Left lobe of liver (tissue), 2 donors: ENCODE measurements around the gene ZNF283. TPM values are rescaled to one million over a fixed set of nuclear protein-coding genes. Genes with fewer than 3 reads are reported as not detected.
"Not testable (repeated sequence)": the region's sequence is repeated elsewhere in the genome, so short reads cannot be mapped to it uniquely, and the experiment has no call there.

ENCODE experiments used
- ATAC-seq: fragments of 200-7000 bp; cut with Tn5 transposase; one replicate; pipeline ENCODE4 v1.9.1; 2020; ENCODE audit warnings: mild to moderate bottlenecking, moderate library complexity
- DNase-seq: peaks from one replicate; pipeline ENCODE4 v3.0.0-alpha.2; 2020; ENCODE audit warnings: low spot score
- total RNA-seq: library from RNA; stranded (reverse); gene quantifications from one replicate; pipeline ENCODE4 v1.2.1, GENCODE V29; 2021
- donor health status: DM: no; HTN: no; CAD: no; lungs with moderate emphysema.
- donor health status: DM: no; HTN: yes; CAD: no.

ZNF283 gene
- total RNA-seq, 1 donor from 2014 or later = 2.6 TPM

DNA sequence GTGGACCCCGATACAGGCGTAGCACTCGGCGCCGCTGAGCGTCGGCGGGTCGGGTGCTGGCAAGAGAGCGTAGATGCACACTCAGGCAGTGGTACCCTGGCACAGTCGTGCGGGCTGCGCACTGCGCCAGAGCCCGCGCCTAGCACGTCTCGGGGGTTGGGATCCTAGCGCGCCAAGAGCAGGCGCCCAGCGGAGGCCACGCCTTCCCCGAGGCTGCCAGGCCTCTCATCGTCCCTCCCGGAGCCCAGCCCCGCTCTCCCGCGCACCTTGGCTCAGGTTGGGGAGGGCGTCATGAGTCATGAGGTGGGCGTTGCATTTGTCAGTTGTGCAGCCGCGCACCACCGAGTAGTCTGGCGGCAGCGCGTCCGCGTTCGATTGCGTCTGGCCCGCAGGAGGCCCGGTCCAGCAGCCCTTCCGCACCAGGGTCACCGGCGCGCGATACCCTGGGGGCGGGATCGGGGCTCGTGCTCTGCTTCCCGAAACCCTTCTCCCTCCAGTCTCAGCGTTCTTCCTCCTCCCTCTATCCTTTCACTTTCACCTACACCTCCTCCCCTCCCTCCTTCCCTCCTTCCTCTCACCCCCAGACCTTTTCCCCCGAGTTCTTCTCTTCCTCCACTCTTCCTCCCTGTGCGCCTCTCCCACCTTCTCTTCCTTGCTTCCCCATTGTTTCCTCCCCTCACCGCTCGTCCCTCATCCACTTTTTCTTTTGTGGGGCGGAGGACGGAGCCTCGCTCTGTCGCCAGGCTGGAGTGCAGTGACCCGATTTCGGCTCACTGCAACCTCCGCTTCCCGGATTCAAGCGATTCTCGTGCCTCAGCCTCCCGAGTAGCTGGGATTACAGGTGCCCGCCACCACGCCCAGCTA lies 28.3 kb upstream of the ZNF283 start:
- ATAC-seq = peak; percentile 36
- DNase-seq = no peak

DNA sequence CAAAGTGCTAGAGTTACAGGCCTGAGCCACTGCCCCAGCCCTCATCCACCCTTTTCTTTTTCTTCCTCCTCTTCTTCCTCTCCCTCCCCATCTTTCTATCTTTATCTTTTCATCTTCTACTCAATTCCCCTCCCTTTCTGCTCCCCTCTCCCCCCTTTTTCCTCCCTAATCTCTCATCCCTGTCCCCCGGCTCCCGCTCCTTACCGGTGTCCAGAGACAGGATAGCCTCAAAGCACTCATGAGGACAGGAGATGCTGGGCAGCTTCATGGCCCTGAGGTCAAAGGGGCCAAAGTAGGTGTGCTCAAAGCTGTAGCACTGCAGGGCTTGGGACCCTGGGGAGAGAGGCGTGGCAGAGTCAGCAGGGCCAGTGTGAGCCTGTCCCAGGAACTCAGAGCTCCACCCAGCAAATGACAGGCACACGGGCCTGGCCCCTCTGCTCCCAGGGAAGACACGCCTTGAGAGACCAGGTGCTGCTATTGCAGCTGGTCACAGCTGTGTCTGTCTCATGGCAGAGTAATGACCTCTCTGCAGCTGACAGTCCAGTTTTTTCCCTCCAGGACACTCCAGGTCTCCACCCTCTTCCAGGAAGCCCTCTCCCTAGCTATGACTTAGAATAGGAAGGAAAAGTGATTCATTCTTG lies 27.5 kb upstream of the ZNF283 start:
- ATAC-seq (no peak), DNase-seq (no peak)

- no peak for ATAC-seq
- DNase-seq = no peak
Observed at GRCh38 chr19:43802216-43802951, 24.7 kb upstream of the ZNF283 start, which contains the start of gene LYPD5. TSS of gene LYPD5 (minus strand) at chr19:43802447. CDS start at chr19:43802380, 67 bp downstream.

- no peak for DNase-seq
- no peak for ATAC-seq
Observed at GRCh38 chr19:43804432-43804831, 22.7 kb upstream of the ZNF283 start.

DNA sequence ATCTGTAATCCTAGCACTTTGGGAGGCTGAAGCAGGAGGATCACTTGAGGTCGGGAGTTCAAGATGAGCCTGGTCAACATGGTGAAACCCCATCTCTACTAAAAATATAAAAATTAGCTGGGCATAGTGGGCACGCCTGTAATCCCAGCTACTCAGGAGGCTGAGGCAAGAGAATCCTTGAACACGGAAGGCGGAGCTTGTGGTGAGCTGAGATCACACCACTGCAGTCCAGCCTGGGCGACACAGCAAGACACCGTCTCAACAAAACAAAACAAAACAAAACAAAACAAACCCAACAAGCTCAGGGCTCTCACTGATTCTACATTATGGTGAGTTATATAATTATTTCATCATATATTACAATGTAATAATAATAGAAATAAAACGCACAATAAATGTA lies 20.7 kb upstream of the ZNF283 start:
- not testable (repeated sequence) for DNase-seq, ATAC-seq

DNA sequence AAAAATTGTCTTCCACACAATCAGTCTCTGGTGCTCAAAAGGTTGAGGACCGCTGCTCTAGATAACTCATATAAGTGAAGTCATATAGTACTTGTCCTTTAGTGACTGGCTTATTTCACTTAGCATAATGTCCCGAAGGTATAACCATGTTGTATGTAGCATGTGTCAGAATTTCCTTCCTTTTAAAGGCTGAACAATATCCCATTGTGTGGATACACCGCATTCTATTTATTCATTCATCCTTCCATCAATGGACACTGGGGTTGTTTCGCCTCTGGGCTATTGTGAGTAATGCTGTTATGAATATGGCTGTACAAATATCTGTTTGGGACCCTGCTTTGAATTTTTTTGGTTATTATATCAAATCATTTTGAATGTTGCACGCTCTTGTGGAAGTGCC lies 20.3 kb upstream of the ZNF283 start:
- ATAC-seq (no peak), DNase-seq (no peak)

DNA sequence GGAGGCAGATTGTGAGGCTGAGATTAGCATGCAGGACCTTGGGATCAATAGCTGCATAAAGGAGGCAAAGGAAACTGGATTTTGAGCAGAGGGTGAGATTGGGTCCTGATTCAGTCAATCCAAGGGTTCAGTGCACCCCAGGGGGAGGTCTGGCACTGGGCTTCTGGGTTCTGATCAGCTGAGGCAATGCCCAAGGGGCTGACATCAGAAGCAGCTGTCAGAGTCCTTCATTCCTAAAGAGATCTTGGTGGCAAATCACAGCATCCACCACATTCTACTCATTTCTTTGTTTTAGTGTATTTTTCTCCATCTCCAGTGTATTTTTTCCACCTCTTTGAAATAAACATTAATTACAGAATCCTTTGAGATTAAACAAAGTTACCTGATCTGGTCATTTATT lies 19.5 kb upstream of the ZNF283 start:
- ATAC-seq = no peak

DNA sequence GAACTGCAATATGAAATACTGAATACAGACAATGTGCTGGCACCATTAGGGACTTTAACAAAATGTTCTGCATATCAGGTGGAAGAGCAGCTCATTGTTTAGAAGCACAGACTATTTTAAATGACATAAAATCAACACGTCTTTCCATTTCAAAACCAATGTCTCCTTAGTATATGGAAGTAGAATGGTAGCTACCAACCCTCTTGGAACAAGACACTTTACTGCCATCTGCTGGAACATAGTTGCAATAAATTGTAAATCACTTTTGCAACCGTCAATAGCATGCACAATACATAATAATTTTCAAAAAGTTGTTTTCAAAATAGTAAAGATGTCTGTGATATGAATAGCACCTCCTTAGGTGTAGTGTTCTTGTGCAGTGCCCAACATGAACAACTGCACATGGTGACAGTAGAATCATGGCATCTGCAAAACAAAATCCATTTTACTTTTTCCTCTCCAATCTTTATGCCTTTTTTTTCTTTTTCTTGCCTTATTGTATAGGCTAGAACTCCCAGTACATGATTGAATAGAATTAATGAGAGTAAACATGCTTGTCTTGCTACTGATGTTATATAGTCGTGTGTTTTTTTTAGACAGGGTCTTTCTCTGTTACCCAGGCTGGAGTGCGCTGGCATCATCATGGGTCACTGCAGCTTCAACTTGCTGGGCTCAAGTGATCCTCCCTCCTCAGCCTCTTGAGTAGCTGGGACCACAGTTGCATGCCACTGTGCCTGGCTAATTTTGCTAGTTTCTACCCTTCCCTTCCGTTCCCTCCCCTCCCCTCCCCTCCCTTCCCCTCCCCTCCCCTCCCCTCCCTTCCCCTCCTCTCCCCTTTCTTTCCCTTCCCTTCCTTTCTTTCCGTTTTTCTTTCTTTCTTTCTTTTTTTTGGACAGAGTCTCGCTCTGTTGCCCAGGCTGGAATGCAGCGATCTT lies 17.1 kb upstream of the ZNF283 start:
- ATAC-seq = peak; percentile 37

More for the DNA sequence above, 19.5 kb upstream of the ZNF283 start:
- no peak for DNase-seq

DNA sequence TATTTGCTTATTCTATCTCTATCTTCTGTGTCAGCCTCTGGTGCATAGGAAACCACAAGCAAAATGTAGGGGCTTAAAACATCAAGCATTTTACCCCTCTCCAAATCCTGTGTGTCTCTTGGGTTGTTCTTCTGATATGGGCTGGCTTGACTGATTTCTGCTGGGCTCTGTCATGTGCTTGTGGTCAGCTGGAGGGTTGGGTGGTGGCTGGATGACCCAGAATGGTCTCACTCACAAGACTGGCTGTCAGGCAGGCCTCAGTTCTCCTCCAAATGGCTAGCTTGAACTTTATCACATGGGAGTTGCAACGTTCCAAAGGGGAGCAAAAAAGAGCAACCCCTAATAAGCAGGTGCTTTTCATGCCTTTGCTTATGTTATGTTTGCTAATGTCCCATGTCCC lies 15.3 kb upstream of the ZNF283 start:
- ATAC-seq = no peak
- no peak for DNase-seq

More for the DNA sequence above, 17.1 kb upstream of the ZNF283 start:
- no peak for DNase-seq

- ATAC-seq = no peak
Observed at GRCh38 chr19:43812259-43812658, 14.9 kb upstream of the ZNF283 start.

GRCh38 chr19:43812688-43813087 lies 14.4 kb upstream of the ZNF283 start:
- no peak for ATAC-seq
- DNase-seq = no peak

More at GRCh38 chr19:43812259-43812658, 14.9 kb upstream of the ZNF283 start:
- no peak for DNase-seq

DNA sequence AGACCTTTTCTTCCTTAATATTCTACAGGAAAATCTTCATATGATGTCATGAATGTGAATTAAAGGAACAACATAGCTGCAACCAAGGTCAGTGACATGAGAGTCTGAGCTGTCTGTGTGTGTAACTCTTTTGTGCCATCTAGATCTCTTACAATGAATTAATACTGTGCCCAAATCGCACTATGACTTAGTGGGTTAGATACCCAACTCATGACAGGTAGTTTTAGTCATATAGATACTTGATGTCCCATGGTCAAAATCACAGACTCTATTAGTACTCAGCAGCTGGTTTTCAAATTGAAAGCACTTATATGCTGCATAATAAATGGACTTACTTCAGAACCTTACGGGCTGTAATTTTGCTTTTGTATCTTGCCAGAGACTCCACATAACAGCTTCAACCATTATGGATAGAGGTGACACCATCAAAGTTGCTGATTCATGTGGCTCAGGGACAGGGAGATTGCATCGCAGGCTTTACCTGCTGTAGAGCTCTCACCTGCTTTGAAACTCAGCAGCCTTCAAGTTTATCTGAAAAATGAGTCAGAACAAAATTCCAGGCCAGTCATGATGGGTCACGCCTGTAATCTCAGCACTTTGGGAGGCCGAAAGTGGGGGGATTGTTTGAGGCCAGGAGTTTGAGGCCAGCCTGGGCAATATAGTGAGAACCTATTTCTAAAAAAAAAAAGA lies 12.3 kb upstream of the ZNF283 start:
- DNase-seq (no peak), ATAC-seq (no peak)

GRCh38 chr19:43817454-43817853 lies 9.7 kb upstream of the ZNF283 start:
- not testable (repeated sequence) for ATAC-seq, DNase-seq

- no peak for ATAC-seq
- DNase-seq = no peak
Observed at GRCh38 chr19:43818500-43818899, 8.6 kb upstream of the ZNF283 start.

DNA sequence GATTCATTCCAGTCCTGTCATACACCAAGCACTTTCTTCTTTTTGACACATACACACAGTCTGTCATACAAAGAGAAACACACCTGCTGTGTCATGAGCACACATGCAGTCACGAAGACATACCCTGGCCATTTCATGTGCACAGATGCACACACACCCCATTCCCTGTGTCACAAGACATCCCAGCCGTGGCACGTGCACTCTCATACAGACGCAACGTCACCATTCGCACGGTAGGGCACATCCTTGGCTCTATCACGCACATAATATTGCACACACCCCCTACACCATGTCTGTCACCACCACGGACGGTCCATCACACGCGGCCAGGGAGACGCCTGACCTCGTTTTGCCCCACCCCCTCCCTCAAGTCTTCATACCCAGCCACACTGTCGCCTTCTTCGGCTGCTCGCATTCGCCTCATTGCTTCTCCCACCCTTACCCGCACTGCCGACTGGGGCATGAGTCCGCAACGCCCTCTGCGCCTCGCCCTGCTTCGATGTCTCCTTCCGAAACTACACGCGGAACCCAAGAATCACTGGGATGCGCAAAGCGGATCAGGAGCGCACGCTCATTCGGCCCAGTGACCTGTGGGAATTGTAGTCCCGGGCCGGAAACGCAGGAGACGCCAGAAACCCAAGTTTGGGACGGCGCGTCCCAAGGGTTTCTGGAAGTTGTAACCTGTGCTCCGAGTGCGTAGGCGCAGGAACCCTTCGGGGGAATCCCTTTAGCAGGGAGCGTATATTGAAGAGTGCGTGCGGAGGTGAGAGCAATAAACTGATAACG lies 6.8 kb upstream of the ZNF283 start:
- DNase-seq (no peak), ATAC-seq (no peak)

- no peak for DNase-seq
- ATAC-seq = no peak
Observed at GRCh38 chr19:43820884-43821215, 6.3 kb upstream of the ZNF283 start.

- not testable (repeated sequence) for ATAC-seq, DNase-seq
Observed at GRCh38 chr19:43823856-43824255, 3.3 kb upstream of the ZNF283 start.

DNA sequence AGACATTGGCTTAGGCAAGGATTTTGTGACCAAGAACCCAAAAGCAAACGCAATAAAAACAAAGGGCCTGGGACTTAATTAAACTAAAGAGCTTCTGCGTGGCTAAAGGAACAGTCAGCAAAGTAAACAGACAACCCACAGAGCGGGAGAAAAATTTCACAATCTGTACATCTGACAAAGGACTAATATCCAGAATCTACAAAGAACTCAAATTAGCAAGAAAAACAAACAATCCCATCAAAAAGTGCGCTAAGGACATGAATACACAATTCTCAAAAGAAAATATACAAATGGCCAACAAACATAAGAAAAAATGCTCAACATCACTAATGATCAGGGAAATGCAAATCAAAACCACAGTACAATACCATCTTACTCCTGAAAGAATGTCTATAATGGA lies 2.5 kb upstream of the ZNF283 start:
- not testable (repeated sequence) for DNase-seq, ATAC-seq

GRCh38 chr19:43839139-43839538 lies 12.0 kb downstream of the ZNF283 start:
- DNase-seq (no peak), ATAC-seq (no peak)
